Left kidney (tissue), 2 donors: ENCODE measurements around the gene PLXND1. TPM values are rescaled to one million over a fixed set of nuclear protein-coding genes. Genes with fewer than 3 reads are reported as not detected.
"Not testable (repeated sequence)": the region's sequence is repeated elsewhere in the genome, so short reads cannot be mapped to it uniquely, and the experiment has no call there.

Source experiments
- DNase-seq: peaks from one replicate; pipeline ENCODE4 v3.0.0-alpha.2; 2013
- polyA plus RNA-seq: library from polyadenylated mRNA; unstranded; fragments of 120-200 nt; gene quantifications from one replicate; pipeline ENCODE4 v1.2.1, GENCODE V29; 2013; ENCODE audit not compliant: insufficient read length

Gene PLXND1
- polyA plus RNA-seq, 1 donor: 147 TPM

DNA sequence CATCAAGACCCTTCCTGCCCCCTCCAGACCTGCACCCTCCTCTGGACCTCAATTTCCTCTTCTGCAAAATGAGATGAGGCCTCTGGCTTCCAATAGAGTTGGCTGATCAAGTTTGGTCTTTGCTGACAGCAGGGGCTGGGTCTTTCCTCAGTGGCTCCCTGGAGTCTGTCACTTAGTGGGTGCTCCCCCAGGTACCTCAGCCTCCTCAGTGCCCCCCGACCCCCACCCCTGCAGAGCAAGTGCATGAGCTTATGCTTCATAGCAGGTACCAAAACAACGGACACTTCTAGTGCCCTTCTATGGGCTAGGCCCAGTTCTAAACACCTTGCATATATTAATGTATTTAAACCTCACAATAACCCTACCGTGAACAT is 6.9 kb upstream of the PLXND1 start:
- no peak for DNase-seq

DNA sequence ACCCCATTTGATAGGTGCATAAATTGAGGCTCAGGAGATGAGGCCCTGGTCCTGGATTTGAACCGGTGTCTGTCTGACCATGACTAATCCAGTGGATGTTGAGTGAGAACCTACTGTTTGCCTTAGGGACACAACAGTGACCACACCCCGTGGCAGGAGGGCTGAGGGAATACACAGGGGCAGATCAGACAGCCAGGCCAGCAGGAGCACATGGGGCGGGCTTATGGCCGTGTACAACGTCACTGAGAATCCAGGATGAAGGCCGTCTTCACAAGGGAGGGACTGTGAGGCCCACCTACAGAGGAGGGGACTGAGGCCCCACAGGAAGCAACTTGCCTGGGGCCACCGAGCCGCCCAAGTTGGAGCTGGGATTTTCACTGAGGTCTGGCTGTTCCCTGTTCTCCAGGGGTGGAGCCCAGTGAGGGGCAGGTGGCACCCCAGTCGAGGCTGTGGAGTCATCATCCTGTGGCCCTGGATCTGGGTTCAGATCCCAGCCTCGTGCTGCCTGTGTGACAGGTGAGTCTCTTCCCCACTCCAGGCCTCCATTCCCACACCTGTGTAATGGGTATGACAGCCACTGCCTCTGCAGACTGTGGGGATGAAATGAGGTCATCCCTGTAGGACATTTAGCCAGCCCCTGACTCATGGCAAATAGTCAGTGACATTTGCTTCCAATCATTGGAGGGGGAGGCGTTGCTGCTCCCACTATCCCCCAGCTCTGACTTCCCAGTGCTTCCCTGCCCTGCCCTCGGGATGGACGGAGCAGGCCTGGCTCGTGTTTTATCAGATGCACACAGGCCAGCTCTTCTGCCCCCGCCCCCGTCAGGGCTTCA is 6.3 kb upstream of the PLXND1 start:
- DNase-seq: no peak

DNA sequence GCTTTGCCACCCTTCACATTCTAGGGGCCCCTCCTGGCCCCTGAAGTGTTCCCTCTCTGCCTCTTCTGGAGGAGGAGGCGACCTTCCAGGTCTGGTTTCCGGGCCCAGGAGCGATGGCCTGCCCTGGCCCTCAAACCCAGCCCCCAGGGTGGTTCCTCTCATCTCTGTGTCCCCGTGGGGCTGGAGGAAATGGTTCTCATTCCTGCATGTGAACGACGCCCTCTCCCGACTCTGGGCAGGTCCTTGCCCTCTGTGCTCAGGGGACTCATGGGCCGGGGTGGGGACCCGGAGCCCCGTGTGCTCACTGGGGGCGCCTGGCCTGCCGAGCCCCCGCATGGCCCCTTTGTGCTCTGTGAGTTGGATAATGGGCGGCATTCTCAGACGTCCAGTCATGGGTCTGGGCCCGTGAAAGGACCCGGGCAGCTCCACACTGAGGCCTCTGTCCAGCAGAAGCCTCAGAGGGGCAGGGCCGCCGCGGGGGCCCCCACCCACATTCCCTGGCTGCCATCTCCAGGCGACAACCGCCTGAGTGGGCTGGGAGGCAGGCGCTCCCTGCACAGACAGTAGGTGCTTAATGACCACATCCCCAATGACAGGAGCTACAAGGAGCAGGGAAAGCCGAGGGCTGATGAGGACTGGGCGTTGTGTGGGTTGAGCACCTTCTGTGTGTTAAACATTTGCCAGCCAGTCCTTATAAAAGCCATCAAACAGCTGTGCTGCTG is 5.5 kb upstream of the PLXND1 start:
- no peak for DNase-seq

DNA sequence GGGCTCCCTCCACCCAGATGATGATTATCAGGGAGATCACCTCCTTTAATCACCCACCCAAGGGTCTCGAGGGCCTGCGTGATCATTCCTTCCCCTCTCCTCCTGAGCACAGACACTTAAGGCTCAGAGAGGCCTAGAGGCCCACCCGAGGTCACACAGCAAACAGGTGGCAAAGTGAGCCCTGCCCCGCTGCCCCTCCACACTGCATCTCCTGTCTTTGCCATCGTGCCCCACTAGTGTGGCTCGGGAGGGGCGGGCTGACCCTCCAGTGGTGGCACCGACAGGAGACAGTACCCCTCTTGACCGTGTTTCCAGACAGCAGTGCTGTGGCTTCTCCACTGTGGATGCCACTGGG is 4.9 kb upstream of the PLXND1 start:
- no peak for DNase-seq

DNA sequence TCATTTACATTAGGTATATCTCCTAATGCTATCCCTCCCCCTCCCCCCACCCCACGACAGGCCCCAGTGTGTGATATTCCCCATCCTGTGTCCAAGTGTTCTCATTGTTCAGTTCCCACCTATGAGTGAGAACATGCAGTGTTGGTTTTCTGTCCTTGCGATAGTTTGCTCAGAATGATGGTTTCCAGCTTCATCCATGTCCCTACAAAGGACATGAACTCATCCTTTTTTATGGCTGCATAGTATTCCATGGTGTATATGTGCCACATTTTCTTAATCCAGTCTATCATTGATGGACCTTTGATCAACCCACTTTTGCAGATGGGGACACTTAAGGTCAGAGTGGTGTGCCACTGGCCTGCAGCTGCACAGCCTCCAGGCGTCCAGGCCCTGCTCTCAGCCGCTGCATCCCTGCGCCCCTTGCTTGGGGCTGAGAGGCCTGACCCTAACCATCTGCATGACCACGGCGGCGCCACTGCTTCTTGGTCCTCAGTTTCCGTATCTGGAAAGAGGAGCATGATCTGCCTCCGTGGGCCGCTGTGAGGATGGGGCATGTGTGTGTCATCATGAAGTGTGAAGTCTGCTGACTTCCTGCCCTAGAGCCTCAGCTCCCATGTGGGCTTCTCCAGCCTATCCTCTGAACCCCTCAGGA is 4.4 kb upstream of the PLXND1 start:
- not testable (repeated sequence) for DNase-seq

DNA sequence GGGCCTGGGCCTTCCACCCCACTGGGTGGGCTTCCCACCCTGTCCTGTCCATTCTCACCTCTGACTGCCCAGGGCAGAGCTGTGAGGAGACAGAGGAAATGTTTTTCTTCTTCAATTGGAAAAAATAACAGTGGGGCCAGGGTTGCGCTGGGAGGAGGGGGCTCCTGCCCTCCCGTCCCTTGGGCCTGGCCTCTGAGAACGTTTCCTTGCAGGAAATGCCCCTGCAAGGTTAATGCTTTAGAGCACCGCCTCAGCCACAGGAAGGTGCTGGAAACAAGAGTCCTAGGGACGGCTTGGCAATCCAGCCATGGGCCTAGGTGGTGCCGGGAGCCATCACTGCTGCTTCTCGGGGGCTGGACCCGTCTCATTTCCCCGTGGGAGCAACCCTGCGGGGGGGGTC is 3.8 kb upstream of the PLXND1 start:
- DNase-seq: no peak

DNA sequence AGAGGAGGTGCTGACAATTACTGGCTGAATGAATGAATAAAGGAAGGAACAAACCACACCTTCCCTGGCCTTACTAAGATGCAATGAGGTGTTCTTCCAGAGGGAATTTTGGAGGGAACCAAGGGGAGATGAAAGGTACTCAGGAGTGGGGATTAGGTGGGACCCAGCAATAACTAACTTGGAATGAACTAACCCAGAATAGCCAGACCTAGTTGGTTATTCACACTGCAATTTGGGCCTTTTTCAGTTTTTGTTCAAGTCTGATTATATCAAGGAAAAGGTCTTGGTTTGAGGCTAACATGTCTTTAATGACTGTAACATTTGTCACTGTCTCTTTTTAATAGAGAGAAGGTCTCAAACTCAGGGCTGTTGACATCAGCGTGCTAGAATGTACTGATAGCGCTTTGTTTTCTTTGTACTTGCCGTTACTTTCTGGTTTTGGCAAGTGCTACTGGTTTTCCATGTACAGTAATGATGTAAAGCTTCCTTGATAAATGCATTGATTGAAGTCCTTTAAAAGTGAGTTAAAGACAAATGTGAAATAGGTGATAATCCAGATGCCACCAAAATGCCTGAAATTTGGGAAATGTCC is 3.2 kb upstream of the PLXND1 start:
- DNase-seq: no peak

DNA sequence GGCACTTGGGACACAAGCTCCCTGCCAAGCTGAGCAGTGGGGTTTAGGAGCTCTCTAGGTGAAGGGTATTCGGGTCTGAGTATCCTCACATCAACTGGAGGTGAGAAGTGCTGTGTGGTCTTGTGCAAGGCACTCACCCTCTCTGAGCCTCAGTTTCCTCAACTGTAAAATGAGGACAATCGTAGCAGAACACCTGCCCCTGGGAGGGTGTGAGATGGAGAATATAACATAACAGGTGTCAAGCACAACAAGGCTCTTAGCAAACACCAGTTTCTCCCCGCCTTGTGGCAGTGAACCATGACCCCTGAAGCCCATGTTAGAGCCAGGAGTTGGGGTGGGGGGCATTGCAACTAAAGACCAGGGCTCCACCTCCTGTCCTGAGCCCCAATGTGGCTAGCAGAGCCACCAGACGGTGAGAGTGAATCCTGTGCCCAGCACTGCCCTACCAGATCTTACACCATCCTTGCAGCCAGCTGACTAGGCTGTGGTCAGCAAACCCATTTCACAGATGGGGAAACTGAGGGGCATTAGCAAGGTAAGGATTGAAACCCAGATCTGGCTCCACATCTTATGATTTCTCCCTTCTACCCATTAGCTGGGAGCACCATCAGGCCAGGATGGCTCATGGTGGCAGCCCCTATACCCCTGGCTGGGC is 2.6 kb upstream of the PLXND1 start:
- no peak for DNase-seq

DNA sequence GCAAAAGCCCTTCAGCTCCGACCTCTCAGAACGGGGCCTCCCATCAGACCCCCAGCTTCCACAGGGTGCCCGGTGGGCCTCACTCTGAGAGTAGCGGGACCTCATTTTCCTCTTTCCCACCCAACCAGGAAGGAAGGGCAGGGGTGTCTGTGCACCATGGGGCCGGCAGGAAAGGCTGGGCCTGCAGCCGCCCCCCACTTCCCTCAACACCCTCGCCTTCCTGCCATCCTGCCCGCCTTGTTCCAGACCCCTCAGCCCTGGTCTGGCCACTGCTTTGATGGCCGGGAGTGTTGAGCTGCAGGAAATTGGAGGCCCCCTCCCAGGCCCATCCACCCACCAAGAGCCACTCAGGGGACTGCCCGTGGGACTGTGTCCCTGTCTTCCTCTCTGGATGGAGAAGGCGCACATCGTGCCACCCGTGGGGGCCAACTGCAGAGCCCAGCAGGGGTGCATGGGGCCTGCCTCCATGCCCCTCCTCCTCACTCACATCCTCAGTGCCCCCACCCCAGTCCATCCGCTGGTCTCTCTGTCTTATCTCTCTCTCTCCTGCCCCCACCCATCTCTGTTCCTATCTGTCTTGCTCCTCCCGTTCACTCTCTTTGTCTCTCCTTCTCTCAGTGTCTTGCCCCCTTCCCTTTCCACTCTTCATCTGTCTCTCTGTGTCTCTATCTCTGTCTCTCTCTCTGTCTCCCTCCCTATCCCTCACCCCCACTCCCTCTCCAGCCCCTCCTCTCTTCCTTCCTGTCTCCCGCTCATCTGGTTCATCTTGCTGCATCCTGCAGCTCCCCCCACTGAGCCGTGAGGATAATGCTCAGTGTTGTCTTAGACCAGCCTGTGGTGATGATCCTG is 1.8 kb upstream of the PLXND1 start:
- no peak for DNase-seq

DNA sequence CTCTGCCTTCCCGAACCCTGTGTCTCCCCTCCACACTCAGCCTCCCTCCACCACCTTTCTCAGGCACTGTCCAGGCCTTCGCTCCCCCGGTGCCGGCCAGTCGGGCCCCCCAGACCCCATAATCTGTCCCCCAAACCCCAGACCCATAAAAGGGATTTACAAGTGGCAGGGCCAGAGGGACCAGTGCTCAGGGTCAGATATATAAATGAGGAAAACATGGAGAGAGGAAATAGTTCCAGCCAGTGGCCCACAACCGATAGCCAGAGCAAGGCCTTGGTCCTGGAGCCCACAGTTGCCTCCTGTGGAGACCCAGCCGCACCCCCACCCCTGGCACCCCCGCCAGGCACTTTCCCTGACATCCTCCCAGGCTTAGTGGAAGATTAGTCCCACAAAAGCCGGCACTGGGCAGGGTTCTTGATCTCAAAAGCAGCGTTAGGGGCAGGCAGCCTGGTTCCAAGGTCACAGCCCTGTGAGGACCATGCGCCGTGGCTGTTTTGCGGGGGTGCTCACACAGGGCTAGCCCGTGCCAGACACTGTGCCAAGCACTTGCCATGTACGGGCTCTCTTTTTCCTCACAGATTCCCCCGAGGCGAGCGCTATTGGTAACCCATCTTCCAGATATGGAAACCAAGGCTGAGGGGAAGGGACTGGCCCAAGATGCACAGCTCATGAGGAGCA is 1.1 kb upstream of the PLXND1 start:
- no peak for DNase-seq

DNA sequence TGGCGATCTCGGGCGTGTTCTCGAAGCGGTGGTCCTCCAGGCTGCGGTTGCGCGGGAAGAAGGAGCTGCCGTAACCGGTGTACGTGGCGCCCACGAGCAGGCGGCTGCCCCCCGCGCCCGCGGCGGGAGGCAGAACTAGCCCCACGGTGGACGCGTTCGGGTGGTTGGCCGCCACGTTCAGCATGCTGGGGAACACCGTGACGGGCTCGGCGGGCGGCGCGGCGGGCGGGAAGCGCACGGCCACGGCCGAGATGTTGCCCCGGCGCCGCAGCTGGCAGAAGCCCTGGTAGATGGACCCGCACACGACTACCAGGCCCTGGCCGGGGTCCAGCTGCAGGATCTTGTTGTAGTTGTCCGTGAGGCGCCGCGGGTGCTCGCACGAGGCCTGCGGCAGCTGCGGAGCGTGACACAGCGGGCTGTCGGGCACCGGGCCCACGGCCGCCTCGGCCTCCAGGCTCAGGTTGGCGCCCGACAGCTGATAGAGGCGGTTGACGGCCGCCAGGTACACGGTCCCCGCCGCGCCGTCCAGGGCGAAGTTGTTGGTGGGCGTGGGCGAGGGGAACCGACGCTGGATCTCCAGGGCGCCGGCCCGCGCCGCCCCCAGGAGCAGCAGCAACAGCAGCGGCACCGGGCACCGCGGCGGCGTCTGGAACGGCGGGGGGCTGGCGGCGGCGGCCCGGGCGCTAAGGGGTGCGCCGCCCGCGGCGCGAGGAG is 397 bp downstream of the PLXND1 start:
- DNase-seq: no peak

DNA sequence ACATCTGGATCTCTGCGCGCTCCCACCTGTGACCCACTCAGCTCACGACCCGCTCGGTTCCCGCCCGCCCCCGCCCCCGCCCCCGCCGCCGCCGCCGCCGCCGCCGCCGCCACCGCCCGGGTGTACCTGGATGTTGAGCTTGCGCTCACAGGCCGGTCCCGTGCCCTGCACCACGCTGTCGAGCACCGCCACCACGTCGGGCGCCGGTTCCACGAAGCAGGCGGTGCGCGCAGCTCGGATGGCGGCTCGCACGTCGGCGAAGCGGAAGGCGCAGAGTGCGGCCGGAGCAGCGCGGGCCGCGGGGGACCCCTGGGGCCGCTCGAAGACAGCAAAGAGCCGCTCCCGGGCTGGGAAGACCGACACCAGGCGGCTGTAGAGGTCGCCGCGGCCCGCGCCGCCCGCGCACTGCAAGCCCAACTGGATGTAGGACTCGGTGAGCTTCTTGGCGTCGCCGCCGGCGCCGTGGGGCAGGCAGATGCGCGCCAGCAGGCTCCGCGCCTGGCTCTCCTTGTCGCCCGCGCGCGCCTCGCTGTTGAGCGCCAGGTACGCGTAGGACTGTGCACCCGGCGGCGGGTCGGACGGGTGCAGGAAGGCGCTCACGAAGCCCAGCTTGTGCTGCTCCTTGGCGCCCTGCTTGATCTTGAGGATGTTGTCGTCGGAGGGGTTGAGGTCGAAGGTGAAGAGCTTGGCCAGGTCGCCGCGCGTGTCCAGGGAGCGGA is 1.1 kb downstream of the PLXND1 start:
- DNase-seq: no peak

DNA sequence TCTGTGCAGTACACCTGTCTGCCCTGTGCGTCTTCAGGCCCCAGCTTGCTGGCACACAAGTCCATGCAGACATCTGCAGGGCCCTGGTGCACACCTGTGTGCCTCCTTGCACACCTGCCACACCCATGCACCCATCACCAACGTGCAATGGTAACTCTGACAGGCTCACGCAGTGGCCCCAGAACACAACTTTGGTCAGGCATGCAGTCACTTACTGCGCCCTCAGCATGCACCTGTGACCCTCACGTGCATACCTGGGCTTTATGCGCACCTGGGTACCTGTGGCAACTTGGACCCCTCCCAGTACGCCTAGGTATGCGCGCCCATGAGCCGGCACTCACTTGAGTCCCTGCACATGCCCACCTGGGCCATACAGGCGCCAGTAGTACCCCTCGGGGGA is 1.7 kb downstream of the PLXND1 start:
- no peak for DNase-seq

DNA sequence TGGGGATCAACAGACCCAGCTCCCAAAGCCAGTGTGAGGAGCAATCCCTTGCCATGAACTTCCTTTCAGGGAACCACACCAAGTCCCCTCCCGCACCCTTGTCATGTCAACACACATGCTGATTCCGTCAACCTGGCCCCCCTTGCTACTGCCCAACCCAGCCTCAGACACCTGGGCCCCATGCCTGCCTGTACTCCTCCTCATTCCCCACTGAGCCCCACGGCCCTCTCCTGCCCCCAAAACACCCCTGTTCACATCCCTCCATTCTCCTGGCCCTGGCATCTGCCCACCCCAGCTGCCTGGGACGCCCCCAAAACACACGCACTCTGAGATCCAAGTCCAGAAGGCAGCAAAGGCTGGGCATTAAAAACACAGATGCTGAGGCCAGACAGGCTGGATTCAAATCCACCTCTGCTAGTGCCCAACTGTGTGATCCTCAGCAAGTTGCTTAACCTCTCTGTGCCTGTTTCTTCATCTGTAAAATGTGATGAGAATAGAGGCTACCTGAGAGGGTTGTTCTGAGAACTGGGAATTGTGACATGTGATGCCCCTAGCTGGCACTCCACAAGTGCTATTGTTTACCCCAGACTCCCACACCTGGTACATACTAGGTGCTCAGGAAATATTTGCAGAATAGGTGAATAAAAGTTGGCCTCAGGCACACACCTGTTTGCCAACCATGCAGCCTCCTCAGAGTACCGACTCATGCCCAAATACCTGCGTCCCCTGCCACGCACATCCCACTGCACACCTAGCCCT is 2.3 kb downstream of the PLXND1 start:
- no peak for DNase-seq

DNA sequence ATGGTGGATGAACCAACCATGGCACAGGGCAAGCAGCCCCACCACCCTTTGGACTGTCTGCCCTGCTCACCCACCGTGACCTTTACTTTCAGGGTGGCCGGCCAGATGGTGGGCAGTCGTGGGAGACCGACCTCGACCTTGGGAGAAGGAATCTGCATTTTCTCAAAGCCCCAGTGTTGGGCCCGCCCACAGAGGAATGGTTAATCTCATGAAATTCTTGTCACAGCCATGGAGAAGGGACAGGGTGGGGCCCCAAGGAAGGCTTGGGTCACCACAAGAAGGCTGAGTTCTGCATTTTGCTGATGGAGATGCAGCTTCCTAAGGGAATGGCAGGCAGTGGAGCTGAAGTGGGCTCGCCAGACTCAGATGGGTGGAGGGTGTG is 2.9 kb downstream of the PLXND1 start:
- no peak for DNase-seq

DNA sequence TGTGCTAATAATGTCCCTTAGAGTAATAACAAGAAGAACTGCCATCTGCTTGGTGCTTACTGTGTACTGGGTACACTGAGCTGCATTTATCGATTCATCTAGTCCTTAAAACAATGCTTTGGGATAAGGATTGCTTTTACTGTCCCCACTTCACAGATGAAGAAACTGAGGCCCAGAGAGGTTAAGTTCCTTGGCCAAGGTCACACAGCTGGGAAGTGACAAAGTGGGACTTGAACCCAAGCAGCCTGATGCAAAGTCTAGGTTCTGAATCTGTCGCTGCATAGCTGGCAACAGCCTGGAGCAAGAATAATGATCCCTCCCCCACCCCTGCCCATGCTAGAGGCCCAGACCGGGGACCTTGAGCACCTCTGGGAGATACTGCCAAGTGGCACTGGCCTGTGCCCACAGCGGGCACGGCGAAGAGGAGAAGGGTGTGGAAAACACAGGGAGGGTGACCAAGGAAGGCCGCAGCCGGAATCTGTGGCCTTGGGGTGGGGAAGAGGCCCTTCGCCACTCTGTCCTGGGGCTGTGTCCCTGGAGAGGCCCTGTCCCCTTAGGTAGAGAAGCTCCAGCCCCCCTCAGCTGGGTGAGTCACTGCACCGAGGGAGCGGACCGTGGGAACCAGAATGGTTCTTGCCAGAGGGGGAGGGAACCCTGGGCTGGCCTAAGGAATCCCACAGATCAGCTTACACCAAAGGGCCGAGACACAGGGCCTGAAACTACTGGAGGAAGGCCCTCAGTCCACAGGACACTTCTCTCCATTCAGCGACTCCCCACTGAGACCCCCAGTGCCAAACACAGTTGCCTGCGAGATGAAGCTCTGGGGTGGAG is 3.5 kb downstream of the PLXND1 start:
- DNase-seq: no peak

DNA sequence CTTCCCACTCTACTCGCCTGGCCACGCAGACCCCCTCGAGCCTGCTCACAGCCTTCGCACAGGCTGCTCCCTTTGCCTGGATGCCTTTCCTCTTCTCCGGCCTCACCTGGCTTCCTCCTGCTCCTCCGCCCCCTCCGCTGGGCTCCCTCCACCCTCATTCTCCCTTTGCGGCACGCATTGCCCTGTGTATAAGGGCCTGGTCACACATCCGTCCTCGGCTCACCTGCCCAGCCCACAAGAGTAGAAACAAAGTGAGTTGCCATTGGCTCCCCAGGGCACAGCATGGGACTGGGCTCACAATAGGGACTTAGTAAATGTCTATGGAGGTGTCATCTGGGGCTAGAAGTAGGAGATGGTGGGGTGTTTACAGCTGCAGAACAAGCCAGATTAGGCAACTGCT is 4.2 kb downstream of the PLXND1 start:
- DNase-seq: no peak

DNA sequence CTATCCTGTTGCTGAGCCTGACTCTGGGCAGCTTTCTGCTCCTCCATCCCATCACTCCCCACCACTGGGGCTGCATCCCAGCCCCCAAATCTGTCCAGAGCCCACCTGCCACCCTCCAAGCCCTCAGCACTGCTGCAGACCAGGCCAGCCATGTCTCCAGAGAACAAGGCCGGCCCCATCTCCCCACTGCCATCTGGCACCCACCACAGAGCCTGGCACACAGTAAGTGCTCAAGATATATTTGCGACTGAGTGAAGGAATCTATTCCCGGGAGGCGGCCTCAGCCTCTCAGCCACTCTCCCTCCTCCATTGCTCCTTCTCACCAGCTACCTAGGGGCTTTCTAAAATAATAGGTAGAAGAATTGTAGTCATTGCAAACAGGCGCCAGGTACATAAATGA is 4.8 kb downstream of the PLXND1 start:
- no peak for DNase-seq
